H9 (cell line): ENCODE results near the gene DISC1. TPM values are rescaled to one million over a fixed set of nuclear protein-coding genes. Genes with fewer than 3 reads are reported as not detected.

Experiments used
- DNase-seq: peaks from one replicate; pipeline ENCODE4 v3.0.0-alpha.2; 2017
- H2AFZ ChIP-seq: one replicate; pipeline ENCODE4 v1.6.1; 2013; ENCODE audit warnings: mild to moderate bottlenecking, low read length, control low read depth, moderate library complexity
- H2AK5ac ChIP-seq: 2 replicates; pipeline ENCODE4 v1.6.1; 2013; ENCODE audit warnings: low read length, control low read depth, mixed read lengths; ENCODE audit not compliant: insufficient read length
- H2BK120ac ChIP-seq: one replicate; pipeline ENCODE4 v1.6.1; 2013; ENCODE audit warnings: low read depth, mild to moderate bottlenecking, low read length, control low read depth, inconsistent platforms; ENCODE audit not compliant: poor library complexity, severe bottlenecking
- H2BK12ac ChIP-seq: 2 replicates; pipeline ENCODE4 v1.6.1; 2013; ENCODE audit warnings: low read length, control low read depth, mixed read lengths, low read depth; ENCODE audit not compliant: insufficient read length
- H2BK15ac ChIP-seq: 2 replicates; pipeline ENCODE4 v1.6.1; 2013; ENCODE audit warnings: low read depth, low read length, control low read depth
- H2BK20ac ChIP-seq: one replicate; pipeline ENCODE4 v1.6.1; 2013; ENCODE audit warnings: low read depth, mild to moderate bottlenecking, low read length, control low read depth, inconsistent platforms; ENCODE audit not compliant: poor library complexity, severe bottlenecking
- H2BK5ac ChIP-seq: 2 replicates; pipeline ENCODE4 v1.6.1; 2013; ENCODE audit warnings: low read length, control low read depth, mixed read lengths; ENCODE audit not compliant: insufficient read length
- H3K14ac ChIP-seq: 2 replicates; pipeline ENCODE4 v1.6.1; 2013; ENCODE audit warnings: low read length, control low read depth; ENCODE audit not compliant: insufficient read depth
- H3K18ac ChIP-seq: 2 replicates; pipeline ENCODE4 v1.6.1; 2013; ENCODE audit warnings: low read depth, mild to moderate bottlenecking, mixed read lengths, low read length, control low read depth; ENCODE audit not compliant: insufficient read length
- H3K23ac ChIP-seq: 2 replicates; pipeline ENCODE4 v1.6.1; 2013; ENCODE audit warnings: low read length, control low read depth, mixed read lengths, low read depth; ENCODE audit not compliant: insufficient read length
- H3K23me2 ChIP-seq: 2 replicates; pipeline ENCODE4 v1.6.1; 2013; ENCODE audit warnings: low read depth, mild to moderate bottlenecking, mixed read lengths, low read length, control low read depth; ENCODE audit not compliant: insufficient read length, poor library complexity, severe bottlenecking
- H3K27ac ChIP-seq: 2 replicates; pipeline ENCODE4 v1.5.1; 2013; ENCODE audit warnings: low read length, control low read depth, mixed read lengths, low read depth; ENCODE audit not compliant: insufficient read length
- H3K27me3 ChIP-seq: 2 replicates; pipeline ENCODE4 v1.6.1; 2013; ENCODE audit warnings: low read length, control low read depth, inconsistent platforms; ENCODE audit not compliant: insufficient read depth
- H3K4ac ChIP-seq: 2 replicates; pipeline ENCODE4 v1.6.1; 2013; ENCODE audit warnings: low read depth, mild to moderate bottlenecking, control low read depth, inconsistent platforms, low read length, moderate library complexity
- H3K4me1 ChIP-seq: 2 replicates; pipeline ENCODE4 v1.6.1; 2013; ENCODE audit warnings: low read length, control low read depth, inconsistent platforms; ENCODE audit not compliant: insufficient read depth
- H3K4me2 ChIP-seq: 2 replicates; pipeline ENCODE4 v1.6.1; 2013; ENCODE audit warnings: low read length, control low read depth, mixed read lengths; ENCODE audit not compliant: insufficient read length, insufficient read depth
- H3K56ac ChIP-seq: 2 replicates; pipeline ENCODE4 v1.6.1; 2013; ENCODE audit warnings: low read depth, mild to moderate bottlenecking, mixed read lengths, low read length, control low read depth; ENCODE audit not compliant: insufficient read length
- H3K79me1 ChIP-seq: 2 replicates; pipeline ENCODE4 v1.6.1; 2013; ENCODE audit warnings: low read depth, mild to moderate bottlenecking, moderate library complexity, low read length, control low read depth, inconsistent platforms; ENCODE audit not compliant: insufficient read depth, poor library complexity, severe bottlenecking
- H3K79me2 ChIP-seq: 2 replicates; pipeline ENCODE4 v1.6.1; 2013; ENCODE audit warnings: low read length, control low read depth, inconsistent platforms; ENCODE audit not compliant: insufficient read depth
- H3K9ac ChIP-seq: 2 replicates; pipeline ENCODE4 v1.6.1; 2013; ENCODE audit warnings: low read length, control low read depth, mixed read lengths; ENCODE audit not compliant: insufficient read length; ENCODE audit errors: extremely low read depth
- H3K9me3 ChIP-seq: one replicate; pipeline ENCODE4 v1.6.1; 2013; ENCODE audit warnings: low read depth, low read length, inconsistent platforms; ENCODE audit not compliant: control insufficient read depth
- H3T11ph ChIP-seq: one replicate; pipeline ENCODE4 v1.6.1; 2013; ENCODE audit warnings: mild to moderate bottlenecking, low read length, control low read depth, inconsistent platforms
- H4K20me1 ChIP-seq: one replicate; pipeline ENCODE4 v1.6.1; 2013; ENCODE audit not compliant: control insufficient read depth, insufficient read length, insufficient read depth
- H4K5ac ChIP-seq: 2 replicates; pipeline ENCODE4 v1.6.1; 2013; ENCODE audit warnings: low read depth, mild to moderate bottlenecking, mixed read lengths, low read length, control low read depth; ENCODE audit not compliant: insufficient read length
- H4K8ac ChIP-seq: replicated peaks from 2 replicates; pipeline ENCODE4 v1.6.1; 2013; ENCODE audit warnings: low read length, control low read depth, mixed read lengths, low read depth; ENCODE audit not compliant: insufficient read length
- H4K91ac ChIP-seq: 2 replicates; pipeline ENCODE4 v1.6.1; 2013; ENCODE audit warnings: low read depth, mild to moderate bottlenecking, moderate library complexity, mixed read lengths, low read length, control low read depth; ENCODE audit not compliant: insufficient read length
- H3K27ac Mint-ChIP-seq, 3 experiments: 2 replicates in 2 of 3; 3 replicates in 1 of 3; pipeline ENCODE4 v1.8.0; 2020 to 2021; ENCODE audit warnings: mixed read lengths in 3 of 3, mild to moderate bottlenecking in 1 of 3, moderate library complexity in 1 of 3
- H3K27me3 Mint-ChIP-seq: 2 replicates; pipeline ENCODE4 v1.8.0; 2021; ENCODE audit warnings: low read depth, mild to moderate bottlenecking, moderate library complexity, mixed read lengths
- H3K36me3 Mint-ChIP-seq, 3 experiments: 2 replicates in 2 of 3; 3 replicates in 1 of 3; pipeline ENCODE4 v1.8.0; 2020 to 2021; ENCODE audit warnings: low read depth in 3 of 3, mixed read lengths in 3 of 3; ENCODE audit not compliant: insufficient read depth in 1 of 3
- H3K4me1 Mint-ChIP-seq, 2 experiments: 2 replicates each; pipeline ENCODE4 v1.8.0; 2020; ENCODE audit warnings: mixed read lengths in 2 of 2
- H3K4me3 Mint-ChIP-seq, 2 experiments: 2 replicates in 1 of 2; 3 replicates in 1 of 2; pipeline ENCODE4 v1.8.0; 2020 to 2021; ENCODE audit warnings: mild to moderate bottlenecking in 2 of 2, mixed read lengths in 2 of 2, moderate library complexity in 1 of 2
- H3K9me3 Mint-ChIP-seq, 2 experiments: 2 replicates in 1 of 2; 3 replicates in 1 of 2; pipeline ENCODE4 v1.8.0; 2020; ENCODE audit warnings: mild to moderate bottlenecking in 2 of 2, mixed read lengths in 2 of 2, moderate library complexity in 1 of 2
- CTCF ChIP-seq: fragments of 200-600 bp; sonication (generic); conservative IDR thresholded peaks from 3 replicates; pipeline ENCODE4 v1.8.0; 2021; ENCODE audit warnings: antibody characterized with exemption, mild to moderate bottlenecking
- WGBS: extraction: QIAGEN DNeasy Blood & Tissue Kit; methylation state at CpG from one replicate; pipeline ENCODE4 v1.1.7; 2013; ENCODE audit warnings: missing lambda C conversion rate, low lambda C conversion rate, mixed read lengths; ENCODE audit not compliant: insufficient read length; ENCODE audit errors: extremely low coverage; 5-methylcytosine and 5-hydroxymethylcytosine counted together
- total RNA-seq: library from RNA; stranded (reverse); gene quantifications from 2 replicates; pipeline ENCODE4 v1.2.1, GENCODE V29; 2021

DISC1 gene
- total RNA-seq, 1 experiment from 2014 or later, result 2.5 TPM

GRCh38 chr1:231981675-231982074 lies 355.1 kb downstream of the DISC1 start:
- Histone ChIP-seq H3K56ac (no peak overlapping the region), H2AFZ (no peak overlapping the region), H3K79me2 (no peaks in the 10 kb centered on the region), H4K8ac (no peak overlapping the region), H4K91ac (no peak overlapping the region), H3K27ac (no peak overlapping the region), H2BK120ac (no peak overlapping the region), H3K9ac (no peak overlapping the region), H2AK5ac (no peak overlapping the region), H2BK5ac (no peak overlapping the region), H3K4me2 (no peak overlapping the region), H2BK20ac (no peak overlapping the region), H3K79me1 (no peaks in the 10 kb centered on the region), H3K14ac (no peak overlapping the region), H3K23me2 (no peaks in the 10 kb centered on the region), H2BK12ac (no peak overlapping the region), H3K18ac (no peak overlapping the region), H3K23ac (no peak overlapping the region), H3K27me3 (no peaks in the 10 kb centered on the region), H3K4ac (no peak overlapping the region), H4K20me1 (no peaks in the 10 kb centered on the region), H3K4me1 (no peaks in the 10 kb centered on the region; the same call in 1 of the 2 replicates), H3T11ph (no peak overlapping the region), H2BK15ac (no peak overlapping the region), H4K5ac (no peak overlapping the region), H3K9me3 (no peaks in the 10 kb centered on the region)
- H3K9me3 Mint-ChIP-seq, result peaks cover 10 to 11% of the 10 kb centered on the region in 2 experiments
- DNase-seq, result no peak
- TF ChIP-seq CTCF, result no peak
- 100% methylated on average over 1 of the region's 4 CpGs for WGBS
- H3K27me3 Mint-ChIP-seq, result peaks cover 3% of the 10 kb centered on the region
- no peak overlapping the region for H3K4me3 Mint-ChIP-seq
- peak overlapping the region in 1 of 3 experiments; percentile 10; a peak in 2 of 7 replicates for H3K27ac Mint-ChIP-seq
- H3K4me1 Mint-ChIP-seq, result peaks cover 6 to 7% of the 10 kb centered on the region in 2 experiments; a peak in 3 of 4 replicates
- peaks cover 4 to 11% (median 4%) of the 10 kb centered on the region in 3 experiments; a peak in 6 of 7 replicates for H3K36me3 Mint-ChIP-seq
